Measurements from ENCODE around the gene AMPD3. TPM values are rescaled to one million over a fixed set of nuclear protein-coding genes. Genes with fewer than 3 reads are reported as not detected.

AMPD3 gene
- polyA plus RNA-seq, 1 donor (not counting 4 experiments of a cell fraction or from before 2014, with no cell fraction given), result 11.1 TPM

GRCh38 chr11:10539339-10539738 is 84.3 kb downstream of the AMPD3 start:
- DNase-seq (ENCODE audit: low read depth, low spot score), result no peak
- no peak for FAIRE-seq

GRCh38 chr11:10540546-10540914 is 85.5 kb downstream of the AMPD3 start:
- Histone ChIP-seq H3K27ac (ENCODE audit: control insufficient read depth, insufficient read depth, low read length) (peak overlapping the region; percentile 97), H3K4me1 (ENCODE audit: control insufficient read depth, extremely low read depth, insufficient read depth, low read length) (peaks cover 11% of the 10 kb centered on the region), H3K4me2 (ENCODE audit: control insufficient read depth, extremely low read depth, insufficient read depth, low read depth, low read length) (peak overlapping the region; percentile 97), H3K4me3 (ENCODE audit: control insufficient read depth in 2 of 3, extremely low read depth in 1 of 3, insufficient read depth in 2 of 3, low read depth in 1 of 3, low read length in 3 of 3) (peak overlapping the region; percentile 70 to 98 (median 94)), H3K9ac (ENCODE audit: control insufficient read depth, extremely low read depth, insufficient read depth, low read length) (peak overlapping the region; percentile 97), H3K36me3 (ENCODE audit: control insufficient read depth in 2 of 2, extremely low read depth in 1 of 2, insufficient read depth in 2 of 2, low read length in 2 of 2) (no peaks in the 10 kb centered on the region), H3K79me2 (ENCODE audit: control insufficient read depth, insufficient read depth, low read length) (peaks cover 22% of the 10 kb centered on the region), H2AFZ (ENCODE audit: control insufficient read depth, low read length) (peak overlapping the region; percentile 41), H3K27me3 (ENCODE audit: control insufficient read depth, extremely low read depth, insufficient read depth, low read length) (no peaks in the 10 kb centered on the region), H3K9me3 (ENCODE audit: control insufficient read depth, low read depth, low read length) (peaks cover 1% of the 10 kb centered on the region), H4K20me1 (ENCODE audit: control insufficient read depth, extremely low read depth, insufficient read depth, low read length) (no peaks in the 10 kb centered on the region), H3K9me1 (ENCODE audit: control insufficient read depth, extremely low read depth, insufficient read depth, low read length) (no peaks in the 10 kb centered on the region)
- no peak for DNase-seq (ENCODE audit: low read depth, low spot score)
- FAIRE-seq, result no peak
- TF ChIP-seq CTCF (optimal IDR thresholded peaks at IDR 0.05 in 1 of 3, IDR thresholded peaks at IDR 0.05 in 1 of 3, conservative IDR thresholded peaks at IDR 0.05 in 1 of 3; ENCODE audit: extremely low read depth in 1 of 3, insufficient read depth in 2 of 3, low read length in 3 of 3) (no peak), EZH2 (IDR thresholded peaks at IDR 0.05; ENCODE audit: low read length) (no peak)
- dilution Hi-C loops (cut with MboI; ENCODE audit: extremely low pct_ligation_motif_present, low sequenced_read_pairs), result no loop called here

More at GRCh38 chr11:10539339-10539738, 84.3 kb downstream of the AMPD3 start:
- dilution Hi-C loops (cut with MboI; ENCODE audit: extremely low pct_ligation_motif_present, low sequenced_read_pairs), result no loop called here
- Histone ChIP-seq H3K9ac (ENCODE audit: control insufficient read depth, extremely low read depth, insufficient read depth, low read length) (peak overlapping the region; percentile 97), H3K27me3 (ENCODE audit: control insufficient read depth, extremely low read depth, insufficient read depth, low read length) (no peaks in the 10 kb centered on the region), H3K9me1 (ENCODE audit: control insufficient read depth, extremely low read depth, insufficient read depth, low read length) (no peaks in the 10 kb centered on the region), H3K4me2 (ENCODE audit: control insufficient read depth, extremely low read depth, insufficient read depth, low read depth, low read length) (peak overlapping the region; percentile 97), H3K36me3 (ENCODE audit: control insufficient read depth in 2 of 2, extremely low read depth in 1 of 2, insufficient read depth in 2 of 2, low read length in 2 of 2) (no peaks in the 10 kb centered on the region), H3K4me3 (ENCODE audit: control insufficient read depth in 2 of 3, extremely low read depth in 1 of 3, insufficient read depth in 2 of 3, low read depth in 1 of 3, low read length in 3 of 3) (peak overlapping the region in 2 of 3 experiments; percentile 94 to 98), H3K79me2 (ENCODE audit: control insufficient read depth, insufficient read depth, low read length) (peaks cover 22% of the 10 kb centered on the region), H3K27ac (ENCODE audit: control insufficient read depth, insufficient read depth, low read length) (peak overlapping the region; percentile 97), H3K9me3 (ENCODE audit: control insufficient read depth, low read depth, low read length) (peaks cover under 1% of the 10 kb centered on the region), H2AFZ (ENCODE audit: control insufficient read depth, low read length) (no peak overlapping the region), H4K20me1 (ENCODE audit: control insufficient read depth, extremely low read depth, insufficient read depth, low read length) (no peaks in the 10 kb centered on the region), H3K4me1 (ENCODE audit: control insufficient read depth, extremely low read depth, insufficient read depth, low read length) (peaks cover 11% of the 10 kb centered on the region)
- no peak for TF ChIP-seq EZH2 (IDR thresholded peaks at IDR 0.05; ENCODE audit: low read length)
- no peak for TF ChIP-seq CTCF (optimal IDR thresholded peaks at IDR 0.05 in 1 of 3, IDR thresholded peaks at IDR 0.05 in 1 of 3, conservative IDR thresholded peaks at IDR 0.05 in 1 of 3; ENCODE audit: extremely low read depth in 1 of 3, insufficient read depth in 2 of 3, low read length in 3 of 3)

All from keratinocyte (primary cell).